Measurements from ENCODE around the gene AQP2. TPM values are rescaled to one million over a fixed set of nuclear protein-coding genes. Genes with fewer than 3 reads are reported as not detected.

AQP2 gene
- total RNA-seq, 4 donors from 2014 or later: 0.12 TPM; not detected in 3

DNA sequence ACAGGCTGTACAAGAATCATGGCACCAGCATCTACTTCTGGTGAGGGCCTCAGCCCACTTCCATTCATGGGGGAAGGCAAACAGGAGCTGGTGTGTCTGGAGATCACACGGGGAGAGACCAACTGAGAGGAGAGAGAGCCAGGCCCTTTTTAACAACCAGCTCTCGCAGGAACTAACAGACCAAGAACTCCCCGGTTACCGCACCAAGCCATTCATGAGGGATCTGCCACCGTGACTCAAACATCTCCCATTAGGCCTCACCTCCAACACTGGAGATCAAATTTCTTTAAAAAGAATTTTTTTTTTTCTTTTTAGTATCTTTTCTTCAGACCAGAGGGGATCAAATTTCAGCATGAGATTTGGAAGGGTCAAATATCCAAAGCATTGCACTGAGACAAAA is 16.7 kb upstream of the AQP2 start:
- no peak for ATAC-seq
- Histone ChIP-seq H3K36me3 (no peaks in the 10 kb centered on the region), H3K4me1 (no peaks in the 10 kb centered on the region), H3K4me3 (no peak overlapping the region), H3K27ac (no peak overlapping the region), H3K27me3 (no peaks in the 10 kb centered on the region), H3K9me3 (no peaks in the 10 kb centered on the region)
- WGBS, 2 donors (ENCODE audit: low coverage in 1 of 2): 40 to 53% methylated on average over 1 to 5 of the region's 5 CpGs
- TF ChIP-seq POLR2AphosphoS5 (IDR thresholded peaks at IDR 0.05) (no peak), POLR2A (IDR thresholded peaks at IDR 0.05) (no peak), EP300 (IDR thresholded peaks at IDR 0.05) (no peak)
- TF ChIP-seq, protein P1, sequence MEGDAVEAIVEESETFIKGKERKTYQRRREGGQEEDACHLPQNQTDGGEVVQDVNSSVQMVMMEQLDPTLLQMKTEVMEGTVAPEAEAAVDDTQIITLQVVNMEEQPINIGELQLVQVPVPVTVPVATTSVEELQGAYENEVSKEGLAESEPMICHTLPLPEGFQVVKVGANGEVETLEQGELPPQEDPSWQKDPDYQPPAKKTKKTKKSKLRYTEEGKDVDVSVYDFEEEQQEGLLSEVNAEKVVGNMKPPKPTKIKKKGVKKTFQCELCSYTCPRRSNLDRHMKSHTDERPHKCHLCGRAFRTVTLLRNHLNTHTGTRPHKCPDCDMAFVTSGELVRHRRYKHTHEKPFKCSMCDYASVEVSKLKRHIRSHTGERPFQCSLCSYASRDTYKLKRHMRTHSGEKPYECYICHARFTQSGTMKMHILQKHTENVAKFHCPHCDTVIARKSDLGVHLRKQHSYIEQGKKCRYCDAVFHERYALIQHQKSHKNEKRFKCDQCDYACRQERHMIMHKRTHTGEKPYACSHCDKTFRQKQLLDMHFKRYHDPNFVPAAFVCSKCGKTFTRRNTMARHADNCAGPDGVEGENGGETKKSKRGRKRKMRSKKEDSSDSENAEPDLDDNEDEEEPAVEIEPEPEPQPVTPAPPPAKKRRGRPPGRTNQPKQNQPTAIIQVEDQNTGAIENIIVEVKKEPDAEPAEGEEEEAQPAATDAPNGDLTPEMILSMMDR (IDR thresholded peaks at IDR 0.05): no peak

DNA sequence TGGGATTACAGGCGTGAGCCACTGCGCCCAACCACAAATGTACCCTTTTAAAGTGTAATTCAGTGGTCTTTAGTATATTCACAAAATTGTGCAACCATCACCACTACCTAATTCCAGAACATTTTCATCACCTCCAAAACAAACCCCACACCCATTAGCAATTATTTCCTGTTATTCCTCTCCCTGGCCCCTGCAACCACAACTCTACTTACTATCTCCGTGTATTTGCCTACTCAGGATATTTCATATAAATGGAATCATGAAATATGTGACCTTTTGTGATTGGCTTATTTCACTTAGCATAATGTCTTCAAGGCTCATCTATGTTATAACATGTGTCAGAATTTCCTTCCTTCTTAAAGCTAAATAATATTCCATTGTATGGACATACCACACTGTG is 16.0 kb upstream of the AQP2 start:
- Histone ChIP-seq H3K27ac (no peak overlapping the region), H3K4me3 (no peak overlapping the region), H3K9me3 (no peaks in the 10 kb centered on the region), H3K4me1 (no peaks in the 10 kb centered on the region), H3K27me3 (no peaks in the 10 kb centered on the region), H3K36me3 (no peaks in the 10 kb centered on the region)
- ATAC-seq: no peak
- no peak for TF ChIP-seq POLR2AphosphoS5 (IDR thresholded peaks at IDR 0.05)
- TF ChIP-seq, protein P1 (IDR thresholded peaks at IDR 0.05): no peak
- TF ChIP-seq EP300 (IDR thresholded peaks at IDR 0.05): no peak
- TF ChIP-seq POLR2A (IDR thresholded peaks at IDR 0.05): no peak
- WGBS, 2 donors (ENCODE audit: low coverage in 1 of 2): 67 to 85% methylated on average over 1 to 3 of the region's 3 CpGs

DNA sequence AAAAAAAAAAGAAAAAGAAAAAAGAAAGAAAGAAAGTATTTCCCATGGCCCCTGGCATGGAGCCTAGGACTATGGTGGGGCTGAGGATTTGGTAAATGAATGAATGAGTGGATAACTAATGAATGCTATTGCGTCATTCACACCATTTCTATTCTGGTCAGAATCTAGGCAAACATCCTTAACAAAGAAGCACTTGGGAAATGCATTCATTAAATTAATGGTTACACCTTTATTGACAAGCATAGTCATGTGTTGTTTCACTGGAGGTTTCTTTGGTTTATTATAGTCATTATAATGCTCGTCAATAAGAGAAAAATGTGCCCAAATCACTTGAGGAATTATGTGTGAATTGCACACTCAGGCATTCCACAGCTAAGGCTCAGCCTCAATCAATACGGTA is 13.6 kb upstream of the AQP2 start:
- ATAC-seq: no peak
- H3K36me3 ChIP-seq: no peaks in the 10 kb centered on the region
- H3K4me3 ChIP-seq: no peak overlapping the region
- no peaks in the 10 kb centered on the region for H3K4me1 ChIP-seq
- H3K27ac ChIP-seq: no peak overlapping the region
- H3K27me3 ChIP-seq: no peaks in the 10 kb centered on the region
- no peak for TF ChIP-seq POLR2AphosphoS5 (IDR thresholded peaks at IDR 0.05)
- TF ChIP-seq EP300 (IDR thresholded peaks at IDR 0.05): no peak
- H3K9me3 ChIP-seq: no peaks in the 10 kb centered on the region
- 87 to 90% methylated on average over 3 of the region's 3 CpGs for WGBS, 2 donors (ENCODE audit: low coverage in 1 of 2)

DNA sequence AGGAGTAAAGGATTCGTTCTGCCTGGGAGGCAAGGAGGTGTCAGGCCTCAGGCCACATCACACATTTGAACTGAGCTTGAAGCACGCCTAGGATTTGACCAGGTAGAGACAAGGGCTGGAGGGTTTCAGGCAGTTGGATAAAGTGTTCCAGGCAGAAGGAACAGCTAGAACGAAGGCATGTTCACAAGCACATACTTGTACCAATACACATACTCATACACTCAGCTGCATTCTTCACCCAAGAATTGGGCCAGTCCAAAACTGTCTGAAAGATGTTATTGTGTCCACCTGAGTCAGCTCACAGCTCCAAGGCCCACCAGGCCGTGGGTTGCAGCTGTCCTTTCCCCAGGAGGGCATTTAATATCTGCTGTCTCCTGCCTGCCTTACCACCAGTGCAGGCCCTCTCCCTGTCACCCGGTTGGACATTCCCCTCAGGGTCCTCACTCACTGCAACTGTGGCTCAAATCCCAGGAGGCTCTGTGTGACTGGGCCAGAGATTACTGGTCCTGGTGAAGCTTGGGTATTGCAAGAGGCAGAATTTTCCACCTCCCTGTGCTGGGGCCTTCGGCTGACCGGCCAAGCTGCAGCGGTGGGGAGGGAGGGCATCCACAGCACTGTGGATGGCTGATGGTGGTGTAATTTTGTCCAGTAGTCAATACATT is 12.8 kb upstream of the AQP2 start:
- H3K4me1 ChIP-seq: no peaks in the 10 kb centered on the region
- no peaks in the 10 kb centered on the region for H3K36me3 ChIP-seq
- no peak overlapping the region for H3K27ac ChIP-seq
- no peak for ATAC-seq
- H3K4me3 ChIP-seq: no peak overlapping the region
- H3K27me3 ChIP-seq: no peaks in the 10 kb centered on the region
- TF ChIP-seq POLR2A (IDR thresholded peaks at IDR 0.05): no peak
- TF ChIP-seq POLR2AphosphoS5 (IDR thresholded peaks at IDR 0.05): no peak
- TF ChIP-seq, protein P1 (IDR thresholded peaks at IDR 0.05): no peak
- TF ChIP-seq EP300 (IDR thresholded peaks at IDR 0.05): no peak
- 75 to 81% methylated on average over 1 to 7 of the region's 8 CpGs for WGBS, 2 donors (ENCODE audit: low coverage in 1 of 2)
- no peaks in the 10 kb centered on the region for H3K9me3 ChIP-seq

DNA sequence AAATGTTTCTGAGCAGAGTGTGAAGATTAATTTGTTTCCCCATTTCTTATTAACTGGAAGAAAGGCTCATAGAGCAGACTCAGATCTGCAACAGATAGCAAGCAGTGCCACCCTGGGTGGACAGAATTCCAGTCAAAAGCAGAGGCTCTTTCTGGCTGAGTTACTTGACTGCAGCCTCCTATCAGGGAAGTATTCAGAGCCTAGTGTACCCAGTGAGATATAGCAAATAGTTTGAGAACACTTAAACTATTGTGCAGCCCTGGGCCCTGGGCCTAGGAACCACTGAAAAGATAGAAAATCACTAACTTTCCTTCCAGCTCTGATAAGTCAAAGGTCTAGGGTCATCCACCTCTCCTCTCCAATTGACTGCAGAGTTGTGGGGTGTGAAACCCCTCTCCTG is 11.2 kb upstream of the AQP2 start:
- H3K27me3 ChIP-seq: no peaks in the 10 kb centered on the region
- no peak for ATAC-seq

More for the DNA sequence above, 11.2 kb upstream of the AQP2 start:
- TF ChIP-seq POLR2AphosphoS5 (IDR thresholded peaks at IDR 0.05) (no peak), POLR2A (IDR thresholded peaks at IDR 0.05) (no peak), EP300 (IDR thresholded peaks at IDR 0.05) (no peak)
- TF ChIP-seq, protein P1 (IDR thresholded peaks at IDR 0.05): no peak
- Histone ChIP-seq H3K4me1 (no peaks in the 10 kb centered on the region), H3K9me3 (no peaks in the 10 kb centered on the region), H3K36me3 (no peaks in the 10 kb centered on the region), H3K4me3 (no peak overlapping the region), H3K27ac (no peak overlapping the region)

All from gastroesophageal sphincter (tissue), 4 donors.